SJSA1 (cell line): Measurements from ENCODE around the gene LRRC26. TPM values are rescaled to one million over a fixed set of nuclear protein-coding genes. Genes with fewer than 3 reads are reported as not detected.

Experiments
- DNase-seq, 2 experiments: peaks; one replicate each; pipeline ENCODE4 v3.0.0-alpha.2; 2015 to 2020; ENCODE audit warnings: low spot score in 2 of 2, low read depth in 1 of 2
- H3K27ac ChIP-seq: fragments of 250-450 bp; sonication (Bioruptor Pico); 2 replicates; pipeline ENCODE4 v1.5.1; 2020; ENCODE audit warnings: mild to moderate bottlenecking, moderate library complexity
- H3K27me3 ChIP-seq: fragments of 250-450 bp; sonication (Bioruptor Pico); replicated peaks from 2 replicates; pipeline ENCODE4 v1.5.1; 2020; ENCODE audit warnings: mild to moderate bottlenecking, moderate library complexity
- H3K36me3 ChIP-seq: fragments of 250-450 bp; sonication (Bioruptor Pico); 2 replicates; pipeline ENCODE4 v1.5.1; 2020; ENCODE audit warnings: mild to moderate bottlenecking
- H3K4me1 ChIP-seq: fragments of 250-450 bp; sonication (Bioruptor Pico); replicated peaks from 2 replicates; pipeline ENCODE4 v1.6.1; 2021; ENCODE audit warnings: mild to moderate bottlenecking
- H3K4me3 ChIP-seq: fragments of 250-450 bp; sonication (Bioruptor Pico); 2 replicates; pipeline ENCODE4 v1.5.1; 2020; ENCODE audit warnings: mild to moderate bottlenecking
- H3K9me3 ChIP-seq: fragments of 250-450 bp; sonication (Bioruptor Pico); replicated peaks from 2 replicates; pipeline ENCODE4 v1.5.1; 2020; ENCODE audit warnings: mild to moderate bottlenecking
- total RNA-seq: library from RNA; depleted of rRNA; stranded (reverse); fragments of >200 nt; shearing (Covaris generic); gene quantifications from 2 replicates; pipeline ENCODE4 v1.2.3, GENCODE V29; 2014

Gene LRRC26
- total RNA-seq, 1 experiment from 2014 or later, result not detected

DNA sequence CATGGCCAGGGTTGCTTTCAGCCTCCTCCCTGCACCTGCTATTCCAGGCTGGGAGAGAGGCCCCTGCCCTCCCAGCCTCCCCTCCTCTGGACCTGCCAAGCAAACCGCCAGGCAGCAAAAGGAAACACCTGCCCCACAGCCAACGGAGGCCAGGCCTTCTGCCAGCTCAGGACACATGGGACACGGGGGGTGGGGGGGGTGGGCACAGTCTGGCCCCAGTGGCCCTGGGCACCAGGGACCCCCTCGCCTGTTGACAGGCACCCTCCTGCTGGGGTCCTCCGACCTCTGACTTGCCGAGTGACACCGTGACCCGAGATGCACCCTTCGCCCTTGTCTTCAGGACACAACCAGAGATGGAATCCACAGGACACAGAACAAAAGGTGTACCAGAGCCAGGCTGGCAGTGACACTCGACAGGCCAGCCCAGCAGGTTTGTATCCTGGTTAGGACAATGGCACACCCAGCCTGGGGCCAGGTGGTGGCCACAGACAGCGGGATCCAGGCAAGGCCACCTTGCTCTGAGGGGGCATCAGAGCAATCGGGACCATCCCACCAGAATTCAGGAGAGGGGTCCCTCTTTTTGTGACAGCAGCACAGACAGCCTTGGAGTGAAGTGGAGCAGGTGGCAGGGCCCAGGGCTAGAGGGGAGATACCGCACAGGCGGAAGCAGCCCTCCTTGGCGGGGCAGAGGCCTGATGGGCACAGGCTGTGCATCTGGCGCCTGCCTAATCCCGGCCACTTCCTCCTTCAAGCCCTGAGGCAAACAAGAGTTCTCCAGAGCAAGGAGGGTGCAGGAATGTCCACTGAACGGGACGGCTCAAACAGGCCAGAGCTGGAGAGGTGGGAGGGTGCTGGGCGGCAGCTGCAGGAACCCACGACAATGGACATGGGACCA, 3.3 kb upstream of the LRRC26 start:
- Histone ChIP-seq H3K4me3 (no peak overlapping the region), H3K9me3 (no peaks in the 10 kb centered on the region), H3K27me3 (peaks cover 35% of the 10 kb centered on the region), H3K27ac (no peak overlapping the region), H3K36me3 (no peaks in the 10 kb centered on the region; the same call in none of the 2 replicates), H3K4me1 (peaks cover 14% of the 10 kb centered on the region)
- DNase-seq, result no peak

- Histone ChIP-seq H3K27me3 (peaks cover 53% of the 10 kb centered on the region), H3K36me3 (no peaks in the 10 kb centered on the region), H3K4me3 (no peak overlapping the region), H3K4me1 (peaks cover 11% of the 10 kb centered on the region), H3K9me3 (no peaks in the 10 kb centered on the region), H3K27ac (no peak overlapping the region)
- DNase-seq, result no peak
These were observed 1.5 kb upstream of the LRRC26 start for GRCh38 chr9:137171149-137171900.

- H3K27ac ChIP-seq, result no peak overlapping the region
- no peaks in the 10 kb centered on the region for H3K9me3 ChIP-seq
- H3K27me3 ChIP-seq, result peaks cover 60% of the 10 kb centered on the region
- H3K36me3 ChIP-seq, result no peaks in the 10 kb centered on the region
- no peak overlapping the region for H3K4me3 ChIP-seq
- DNase-seq, result no peak
- H3K4me1 ChIP-seq, result peaks cover 11% of the 10 kb centered on the region
These were observed 766 bp upstream of the LRRC26 start for GRCh38 chr9:137170486-137171148.

DNA sequence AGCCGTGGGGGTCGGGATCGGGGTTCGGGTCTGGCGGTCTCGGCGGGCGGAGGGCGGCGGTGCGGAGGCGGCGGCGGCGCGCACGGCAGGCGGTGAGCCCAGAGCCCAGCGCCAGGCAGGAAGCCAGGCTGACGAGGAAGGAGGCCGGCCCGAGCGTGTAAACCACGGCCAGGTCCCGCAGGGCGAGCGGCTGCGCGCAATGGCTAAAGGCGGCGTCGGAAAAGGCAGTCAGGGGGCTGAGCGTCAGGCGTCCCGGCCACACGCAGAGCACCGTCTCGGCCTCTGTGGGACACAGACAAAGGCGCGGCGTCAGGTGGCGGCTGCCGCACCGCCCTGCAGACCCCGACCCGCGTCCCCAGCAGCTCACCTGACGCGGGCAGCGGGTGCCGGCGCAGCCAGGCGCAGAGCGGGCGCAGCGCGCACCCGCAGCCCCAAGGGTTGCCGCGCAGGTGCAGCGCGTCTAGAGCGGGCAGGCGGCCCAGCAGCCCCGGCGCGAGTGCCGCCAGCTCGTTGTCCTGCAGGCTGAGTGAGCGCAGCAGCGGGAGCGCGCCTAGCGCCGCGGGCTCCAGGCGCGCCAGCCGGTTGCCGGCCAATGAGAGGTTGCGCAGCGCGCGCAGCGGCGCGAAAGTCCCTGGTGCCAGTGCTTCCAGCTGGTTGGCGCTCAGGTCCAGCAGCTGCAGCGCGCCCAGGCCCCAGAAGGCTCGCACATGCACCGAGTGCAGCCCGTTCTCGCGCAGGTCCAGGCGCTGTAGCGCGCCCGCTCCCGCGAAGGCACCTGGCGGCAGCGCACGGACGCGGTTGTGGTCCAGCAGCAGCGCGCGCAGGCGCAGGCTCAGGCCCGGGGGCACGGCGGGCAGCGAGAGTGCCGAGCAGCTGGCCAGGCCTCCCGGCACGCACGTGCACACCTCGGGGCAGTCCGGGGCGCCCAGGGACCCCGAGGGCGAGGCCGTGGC, 671 bp downstream of the LRRC26 start:
- Histone ChIP-seq H3K27me3 (peaks cover 75% of the 10 kb centered on the region), H3K4me3 (no peak overlapping the region), H3K9me3 (no peaks in the 10 kb centered on the region), H3K4me1 (peaks cover 19% of the 10 kb centered on the region), H3K36me3 (no peaks in the 10 kb centered on the region), H3K27ac (no peak overlapping the region)
- DNase-seq, result no peak

- Histone ChIP-seq H3K9me3 (no peaks in the 10 kb centered on the region), H3K36me3 (no peaks in the 10 kb centered on the region), H3K27me3 (peaks cover 81% of the 10 kb centered on the region), H3K27ac (no peak overlapping the region), H3K4me3 (no peak overlapping the region), H3K4me1 (peaks cover 19% of the 10 kb centered on the region)
- no peak for DNase-seq
These were observed 1.3 kb downstream of the LRRC26 start for GRCh38 chr9:137168573-137168903.

- no peaks in the 10 kb centered on the region for H3K9me3 ChIP-seq
- H3K27ac ChIP-seq, result no peak overlapping the region
- H3K4me1 ChIP-seq, result peaks cover 19% of the 10 kb centered on the region
- H3K36me3 ChIP-seq, result no peaks in the 10 kb centered on the region
- peaks cover 87% of the 10 kb centered on the region for H3K27me3 ChIP-seq
- H3K4me3 ChIP-seq, result no peak overlapping the region
- DNase-seq, result no peak
These were observed 1.9 kb downstream of the LRRC26 start for GRCh38 chr9:137167747-137168572.

GRCh38 chr9:137167277-137167746, 2.5 kb downstream of the LRRC26 start:
- Histone ChIP-seq H3K27me3 (peaks cover 93% of the 10 kb centered on the region), H3K4me1 (peaks cover 19% of the 10 kb centered on the region), H3K36me3 (no peaks in the 10 kb centered on the region), H3K27ac (no peak overlapping the region), H3K9me3 (no peaks in the 10 kb centered on the region), H3K4me3 (no peak overlapping the region)
- DNase-seq, result no peak

DNA sequence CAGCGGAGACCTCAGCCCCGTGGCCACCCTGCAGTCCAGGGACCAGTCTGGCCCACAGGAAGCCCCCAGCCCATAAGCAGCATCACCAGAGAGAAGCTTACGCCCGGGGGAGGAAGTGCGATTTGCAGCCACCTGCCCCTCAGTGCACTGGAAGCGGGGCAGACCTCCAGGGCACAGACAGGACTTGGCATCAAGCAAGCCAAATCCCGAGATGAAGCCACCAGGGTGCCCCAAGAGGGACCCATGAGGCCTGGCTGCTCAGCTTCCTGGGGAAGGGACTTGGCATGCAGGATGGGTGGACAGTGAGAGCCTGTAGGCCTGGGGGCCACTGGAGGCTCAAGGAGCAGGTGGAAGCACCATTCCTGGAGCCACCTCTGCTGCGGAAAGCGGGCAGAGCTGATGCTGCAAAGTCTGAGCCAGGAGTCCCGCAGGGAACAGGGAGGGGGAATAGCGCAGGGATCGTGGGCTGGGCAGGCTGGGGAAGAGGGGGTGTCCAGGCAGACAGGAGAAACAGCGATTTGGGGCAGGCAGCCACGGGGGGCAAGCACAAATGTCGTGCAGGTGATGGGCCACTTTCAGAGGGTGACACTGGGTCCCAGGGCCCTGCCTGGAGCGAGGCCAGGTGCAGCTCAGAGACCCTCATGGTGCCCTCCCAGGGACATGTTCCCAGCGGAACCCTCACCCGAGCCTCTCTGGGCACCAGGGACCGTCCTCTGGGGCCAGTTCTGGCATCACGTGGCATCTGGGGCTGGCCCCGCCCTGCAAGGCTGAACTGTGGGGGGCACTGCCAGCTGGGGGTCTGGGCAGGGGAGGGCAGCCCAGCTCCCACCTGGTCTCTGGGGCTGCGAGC, 3.2 kb downstream of the LRRC26 start:
- Histone ChIP-seq H3K27ac (no peak overlapping the region), H3K27me3 (peaks cover 95% of the 10 kb centered on the region), H3K9me3 (no peaks in the 10 kb centered on the region), H3K36me3 (no peaks in the 10 kb centered on the region), H3K4me1 (peaks cover 19% of the 10 kb centered on the region), H3K4me3 (no peak overlapping the region)
- no peak for DNase-seq

DNA sequence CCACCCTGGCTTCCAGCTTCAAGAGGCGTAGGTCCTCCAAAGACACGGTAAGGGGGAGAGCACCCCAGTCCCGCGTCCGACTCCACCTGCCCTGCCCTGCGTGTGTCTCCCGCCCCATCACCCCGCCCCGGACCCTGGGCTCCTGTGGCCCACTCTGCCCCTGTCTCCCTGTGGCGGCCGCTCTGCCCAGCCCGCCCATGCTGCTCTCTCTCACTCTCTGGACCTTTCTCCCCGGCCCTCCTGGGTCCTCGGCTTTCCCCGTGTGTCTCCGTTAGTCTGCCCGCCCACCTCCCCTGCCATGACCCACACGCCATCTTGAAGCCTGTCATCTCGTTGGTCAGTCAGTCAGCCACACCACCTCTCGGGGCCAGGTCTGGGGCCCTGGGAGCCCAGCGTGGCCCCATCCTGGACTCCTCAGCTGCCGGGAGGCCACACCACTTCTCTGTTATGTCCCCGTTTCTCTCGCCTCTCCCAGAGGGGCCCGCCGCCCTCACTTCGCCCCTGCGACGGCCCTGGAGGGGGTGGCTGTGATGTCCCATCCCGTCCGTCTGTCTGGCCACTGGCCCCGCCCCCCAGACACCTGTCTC, 4.5 kb downstream of the LRRC26 start:
- H3K36me3 ChIP-seq, result no peaks in the 10 kb centered on the region
- DNase-seq, result no peak
- H3K4me1 ChIP-seq, result peaks cover 19% of the 10 kb centered on the region
- H3K27ac ChIP-seq, result no peak overlapping the region
- H3K4me3 ChIP-seq, result no peak overlapping the region
- H3K27me3 ChIP-seq, result peaks cover 91% of the 10 kb centered on the region
- H3K9me3 ChIP-seq, result no peaks in the 10 kb centered on the region

- DNase-seq, result no peak
- Histone ChIP-seq H3K4me1 (peaks cover 19% of the 10 kb centered on the region), H3K27me3 (peaks cover 89% of the 10 kb centered on the region), H3K4me3 (no peak overlapping the region), H3K27ac (no peak overlapping the region), H3K36me3 (no peaks in the 10 kb centered on the region), H3K9me3 (no peaks in the 10 kb centered on the region)
These were observed 5.2 kb downstream of the LRRC26 start for GRCh38 chr9:137164370-137165249.

DNA sequence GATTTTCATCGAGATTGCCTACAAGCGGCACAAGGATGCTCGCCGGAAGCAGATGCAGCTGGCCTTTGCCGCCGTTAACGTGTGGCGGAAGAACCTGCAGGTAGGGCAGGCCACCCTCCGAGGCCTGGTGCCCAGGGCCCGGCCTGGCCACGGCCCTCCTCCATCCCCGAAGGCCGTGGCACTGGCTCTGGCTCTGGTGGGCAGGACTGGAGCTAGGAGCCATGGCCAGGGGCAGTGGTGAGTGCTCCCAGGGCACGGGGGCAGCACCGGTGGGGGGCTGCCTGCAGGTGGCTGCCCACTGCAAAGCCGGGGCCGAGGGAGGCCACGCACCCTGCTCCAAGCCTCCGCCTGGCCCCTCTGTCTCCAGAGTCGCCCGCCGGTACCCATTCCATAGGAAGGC, 6.0 kb downstream of the LRRC26 start:
- Histone ChIP-seq H3K36me3 (no peaks in the 10 kb centered on the region), H3K4me1 (peaks cover 11% of the 10 kb centered on the region), H3K9me3 (no peaks in the 10 kb centered on the region), H3K27ac (no peak overlapping the region), H3K4me3 (no peak overlapping the region), H3K27me3 (peaks cover 89% of the 10 kb centered on the region)
- DNase-seq, result no peak
